Colonic mucosa (tissue), 4 donors: ENCODE measurements around the gene IQCM. TPM values are rescaled to one million over a fixed set of nuclear protein-coding genes. Genes with fewer than 3 reads are reported as not detected.

Source experiments
- DNase-seq: peaks from one replicate; pipeline ENCODE4 v3.0.0-alpha.2; 2020
- H3K27ac ChIP-seq: fragments of 200-600 bp; one replicate; pipeline ENCODE4 v1.8.0; 2021
- H3K27me3 ChIP-seq: fragments of 200-600 bp; one replicate; pipeline ENCODE4 v1.8.0; 2021
- H3K36me3 ChIP-seq: fragments of 200-600 bp; one replicate; pipeline ENCODE4 v1.8.0; 2021
- H3K4me1 ChIP-seq: fragments of 200-600 bp; one replicate; pipeline ENCODE4 v1.8.0; 2021; ENCODE audit warnings: mild to moderate bottlenecking
- H3K4me3 ChIP-seq: fragments of 200-600 bp; one replicate; pipeline ENCODE4 v1.8.0; 2021
- H3K9ac ChIP-seq, 2 donors: one replicate each; pipeline ENCODE4 v1.7.0; 2013; ENCODE audit warnings: control low read depth in 2 of 2, low read depth in 2 of 2, low read length in 2 of 2
- H3K9me3 ChIP-seq: fragments of 200-600 bp; one replicate; pipeline ENCODE4 v1.8.0; 2021
- CTCF ChIP-seq: fragments of 200-600 bp; IDR thresholded peaks from one replicate; pipeline ENCODE4 v1.8.0; 2022; ENCODE audit warnings: antibody characterized with exemption, mild to moderate bottlenecking
- intact Hi-C: fragments of 100-400 bp; cut with DNase I; formaldehyde crosslinking; loops from one replicate; pipeline ENCODE4 v1.14.1; 2022
- total RNA-seq, 2 donors: library from RNA; stranded (reverse); fragmentation: NEBNext Ultra II Directional in 1 of 2; extraction: Animal tissue kit (Norgen Biotek cat#: 25700) in 1 of 2; gene quantifications; one replicate each; pipeline ENCODE4 v1.2.1, GENCODE V29; 2021
- donor health status: healthy.
- donor health status: DM: no; HTN: no; CAD: no.
- donor health status: DM: no; HTN: no; CAD: no.

The IQCM gene
- total RNA-seq, 2 donors from 2014 or later: 3.4 to 5.2 TPM

- intact Hi-C loops: no loop called here
- no peak overlapping the region for H3K9ac ChIP-seq
- no peak for DNase-seq
Measured at GRCh38 chr4:149404143-149404542, 411.5 kb downstream of the IQCM start.

GRCh38 chr4:149403081-149403480, 412.6 kb downstream of the IQCM start:
- Histone ChIP-seq H3K9ac (no peak overlapping the region), H3K36me3 (no peaks in the 10 kb centered on the region), H3K4me1 (no peaks in the 10 kb centered on the region), H3K4me3 (no peak overlapping the region), H3K9me3 (no peaks in the 10 kb centered on the region), H3K27me3 (no peaks in the 10 kb centered on the region), H3K27ac (no peak overlapping the region)
- intact Hi-C loops: no loop called here
- DNase-seq: no peak
- no peak for TF ChIP-seq CTCF

More at GRCh38 chr4:149404143-149404542, 411.5 kb downstream of the IQCM start:
- H3K27ac ChIP-seq: no peak overlapping the region
- TF ChIP-seq CTCF: no peak
- no peaks in the 10 kb centered on the region for H3K4me1 ChIP-seq
- no peaks in the 10 kb centered on the region for H3K9me3 ChIP-seq
- no peaks in the 10 kb centered on the region for H3K36me3 ChIP-seq
- H3K27me3 ChIP-seq: no peaks in the 10 kb centered on the region
- H3K4me3 ChIP-seq: no peak overlapping the region

GRCh38 chr4:149398993-149399392, 416.6 kb downstream of the IQCM start:
- Histone ChIP-seq H3K36me3 (no peaks in the 10 kb centered on the region), H3K4me3 (no peak overlapping the region), H3K4me1 (no peaks in the 10 kb centered on the region), H3K27ac (no peak overlapping the region), H3K9ac (no peak overlapping the region), H3K9me3 (no peaks in the 10 kb centered on the region), H3K27me3 (no peaks in the 10 kb centered on the region)
- DNase-seq: no peak
- no peak for TF ChIP-seq CTCF
- intact Hi-C loops: no loop called here

GRCh38 chr4:149370785-149371420, 444.7 kb downstream of the IQCM start:
- intact Hi-C loops: loop anchor here (2.0 kb wide), 1 partner anchor 526 kb away; no protein-coding TSS in a partner anchor
- H3K27me3 ChIP-seq: no peaks in the 10 kb centered on the region
- H3K36me3 ChIP-seq: no peaks in the 10 kb centered on the region
- no peaks in the 10 kb centered on the region for H3K4me1 ChIP-seq
- DNase-seq: peak; percentile 21
- H3K4me3 ChIP-seq: no peak overlapping the region
- no peaks in the 10 kb centered on the region for H3K9me3 ChIP-seq
- H3K27ac ChIP-seq: no peak overlapping the region
- peak; percentile 30 for TF ChIP-seq CTCF
- H3K9ac ChIP-seq: no peak overlapping the region

- no peak for TF ChIP-seq CTCF
- H3K36me3 ChIP-seq: no peaks in the 10 kb centered on the region
- H3K27ac ChIP-seq: no peak overlapping the region
- no peak overlapping the region for H3K4me3 ChIP-seq
- H3K4me1 ChIP-seq: no peaks in the 10 kb centered on the region
- H3K9ac ChIP-seq: no peak overlapping the region
- H3K27me3 ChIP-seq: no peaks in the 10 kb centered on the region
- H3K9me3 ChIP-seq: no peaks in the 10 kb centered on the region
- DNase-seq: no peak
- intact Hi-C loops: loop anchor here (2.0 kb wide), 1 partner anchor 527 kb away; no protein-coding TSS in a partner anchor
Measured at GRCh38 chr4:149370002-149370401, 445.6 kb downstream of the IQCM start.
